ENCODE data around the gene DGKI.

The DGKI gene

DNA sequence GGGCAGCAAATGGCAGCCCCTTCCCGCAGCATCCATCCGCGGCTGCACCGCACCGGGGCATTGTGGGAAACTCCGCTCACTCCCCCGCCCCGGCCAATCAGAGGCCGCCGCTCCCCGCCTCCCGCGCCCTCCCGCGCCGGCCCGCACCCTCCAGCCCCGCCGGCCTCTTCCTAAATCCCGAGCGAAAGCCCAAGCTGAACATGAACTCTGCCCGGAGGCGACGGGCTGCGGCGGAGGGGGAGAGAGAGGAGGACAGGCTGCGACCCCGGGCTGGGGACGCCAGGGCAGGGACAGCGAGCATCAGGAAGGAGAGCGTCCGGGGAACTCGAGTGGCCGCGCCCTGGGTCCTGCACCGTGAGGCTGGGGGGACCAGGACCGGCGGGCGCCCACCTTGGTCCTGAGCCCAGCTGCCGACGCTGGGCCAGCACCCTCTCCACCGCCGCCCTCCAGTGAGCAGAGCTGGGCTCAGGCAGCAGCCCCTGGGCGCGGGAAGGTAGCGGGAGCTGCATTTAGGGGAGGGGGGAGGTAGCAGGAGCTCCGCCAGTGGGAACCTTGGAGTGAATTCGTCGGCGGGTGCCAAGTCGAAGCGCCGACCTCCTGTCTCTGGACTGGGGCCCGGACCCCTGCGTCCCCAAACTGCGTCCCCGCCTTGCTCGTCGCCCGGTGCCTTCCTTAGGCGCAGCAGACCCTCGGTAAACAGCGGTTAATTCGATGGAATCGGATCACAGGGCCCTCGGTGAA is at the start of gene DGKI:
TSS of gene DGKI (minus strand) at position 148 of the 741 bp plus-strand sequence.
- DNase-seq, result peak; percentile 49

DNA sequence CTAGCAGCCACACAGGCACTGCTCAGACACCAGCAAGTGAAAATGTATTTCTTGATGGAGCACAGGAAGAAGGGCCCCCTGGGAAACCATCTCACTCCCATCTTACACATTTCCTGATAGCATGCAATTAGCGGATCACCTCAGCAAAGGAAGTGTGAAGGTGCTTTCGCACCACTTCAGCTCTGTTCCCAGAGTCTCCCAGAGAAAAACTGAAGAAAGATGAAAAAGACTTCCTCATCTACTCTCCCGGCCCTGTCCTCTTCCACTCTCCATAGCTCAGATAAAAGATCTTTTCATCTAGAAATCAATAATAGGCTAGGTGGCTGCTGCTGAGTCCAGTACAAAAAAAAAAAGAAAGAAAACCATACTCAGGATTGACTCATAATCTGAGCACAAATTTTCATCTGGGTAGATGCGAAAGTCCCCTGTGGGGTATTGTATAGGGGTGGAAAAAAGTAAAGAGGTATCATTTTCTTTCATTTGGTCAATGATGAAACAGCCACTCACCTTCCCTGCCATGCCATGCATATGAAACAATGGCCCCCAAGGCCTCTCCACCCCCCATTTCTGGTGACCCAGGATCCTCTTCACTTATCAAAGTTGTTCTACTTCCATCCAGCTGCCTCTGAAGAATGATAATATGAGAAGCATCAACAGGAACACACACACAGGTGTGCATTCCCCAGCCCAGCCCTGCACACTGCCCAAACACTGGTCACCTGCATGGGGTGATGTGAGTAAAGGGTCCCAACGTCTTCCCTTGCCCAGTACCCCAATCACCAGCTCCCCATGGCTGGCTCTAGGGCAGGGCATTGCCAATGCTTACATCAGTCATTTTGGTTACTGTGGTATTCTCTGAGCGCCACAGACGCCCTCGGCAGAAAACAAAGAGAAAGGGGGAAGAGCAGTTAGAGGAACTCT is 48.8 kb upstream of the DGKI start:
- DNase-seq, result no peak

DNA sequence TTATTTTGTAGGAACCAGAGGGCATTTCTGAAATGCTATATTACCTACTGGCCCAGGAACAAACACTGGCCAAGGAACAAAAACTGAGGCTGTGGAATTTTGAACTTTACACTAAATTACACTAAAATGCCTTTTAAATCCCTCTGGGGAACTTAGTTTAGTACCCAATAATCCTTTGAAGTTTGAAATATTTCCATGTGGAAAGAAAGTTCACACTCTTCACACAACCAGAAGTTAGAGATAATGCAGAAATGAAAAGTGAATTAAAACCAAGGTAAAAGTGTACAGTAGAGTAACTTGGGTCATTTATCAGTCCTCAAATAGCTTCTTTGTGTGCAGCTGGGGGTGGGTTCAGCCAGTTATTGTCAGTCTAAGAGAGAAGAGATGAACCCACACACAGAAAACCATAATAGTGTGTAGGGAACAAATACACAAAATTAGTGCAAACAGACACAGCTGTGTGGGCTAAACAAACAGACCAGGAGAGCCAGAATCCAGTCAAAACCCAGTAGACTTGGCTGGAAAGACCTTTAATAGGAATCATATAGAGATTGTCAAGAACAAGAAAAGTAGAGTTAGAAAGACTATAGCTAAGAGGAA is 46.5 kb upstream of the DGKI start:
- no peak for DNase-seq

DNA sequence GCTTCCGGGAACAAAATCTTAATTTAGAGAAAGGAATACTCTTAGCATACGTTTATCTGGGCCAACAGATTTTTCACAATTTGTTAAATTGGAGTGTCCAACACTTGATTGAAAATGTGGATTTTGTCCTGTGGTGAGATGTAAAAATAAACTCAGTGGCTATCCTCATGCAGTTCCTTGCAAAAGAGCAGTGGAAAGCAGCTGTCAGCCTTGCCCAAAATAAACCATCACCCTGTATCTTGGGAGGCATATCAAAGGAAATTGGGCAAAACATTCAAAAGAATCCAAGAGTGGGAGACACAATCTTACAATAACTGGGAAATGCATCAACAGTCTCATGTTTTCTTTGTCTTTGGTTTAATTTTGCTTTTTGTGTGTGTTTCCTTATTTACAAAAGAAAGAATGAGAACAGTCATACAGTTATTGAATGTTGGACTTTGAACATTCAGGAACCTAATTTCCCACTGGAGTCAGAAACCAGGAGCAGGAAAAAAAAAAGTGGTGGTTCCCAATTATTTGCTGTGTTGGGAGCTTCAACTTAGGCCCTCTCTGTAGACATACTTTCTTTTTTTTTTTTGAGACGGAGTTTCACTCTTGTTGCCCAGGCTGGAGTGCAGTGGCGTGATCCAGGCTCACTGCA is 44.4 kb upstream of the DGKI start:
- DNase-seq, result no peak

DNA sequence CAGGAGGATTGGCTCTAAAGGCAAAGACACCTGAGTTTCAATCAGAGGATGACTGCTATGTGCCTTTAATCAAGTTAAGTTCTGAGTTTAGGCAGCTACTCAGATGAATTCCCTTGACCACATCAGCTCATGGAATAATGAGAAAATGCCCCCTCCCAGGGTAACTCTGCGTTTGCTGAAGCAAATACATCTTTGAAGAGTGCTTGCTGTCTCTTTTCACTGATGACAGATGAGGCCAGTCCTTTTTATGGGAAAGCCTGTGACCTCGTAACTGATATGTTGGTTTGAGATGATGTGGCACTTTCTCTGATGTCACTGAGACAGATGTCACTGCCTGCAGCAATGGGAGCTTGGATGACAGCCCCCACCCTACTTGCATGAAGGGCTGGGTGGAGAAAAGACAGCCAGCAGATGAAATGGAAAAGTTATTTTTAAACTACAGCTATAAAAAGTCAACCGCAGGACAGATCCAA is 43.7 kb upstream of the DGKI start:
- DNase-seq, result no peak

DNA sequence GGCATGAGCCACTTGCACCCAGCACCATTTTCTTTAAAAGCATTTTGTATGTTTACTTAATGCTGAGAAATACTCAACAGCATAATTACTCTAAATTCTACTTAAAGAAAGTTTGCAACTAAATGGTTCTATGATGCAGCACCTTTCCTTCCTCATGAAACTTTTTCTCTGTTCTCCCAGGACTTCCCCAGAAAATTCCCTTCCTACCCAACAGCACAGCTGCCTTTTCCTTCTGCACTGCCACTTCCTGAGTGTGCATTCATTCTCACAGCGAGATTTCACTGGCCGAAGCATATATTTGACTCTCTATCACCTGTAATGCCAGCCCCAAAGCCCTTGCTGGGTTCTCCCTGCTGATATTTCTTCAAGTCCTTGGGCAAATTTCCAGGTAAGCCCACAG is 41.5 kb upstream of the DGKI start:
- no peak for DNase-seq

DNA sequence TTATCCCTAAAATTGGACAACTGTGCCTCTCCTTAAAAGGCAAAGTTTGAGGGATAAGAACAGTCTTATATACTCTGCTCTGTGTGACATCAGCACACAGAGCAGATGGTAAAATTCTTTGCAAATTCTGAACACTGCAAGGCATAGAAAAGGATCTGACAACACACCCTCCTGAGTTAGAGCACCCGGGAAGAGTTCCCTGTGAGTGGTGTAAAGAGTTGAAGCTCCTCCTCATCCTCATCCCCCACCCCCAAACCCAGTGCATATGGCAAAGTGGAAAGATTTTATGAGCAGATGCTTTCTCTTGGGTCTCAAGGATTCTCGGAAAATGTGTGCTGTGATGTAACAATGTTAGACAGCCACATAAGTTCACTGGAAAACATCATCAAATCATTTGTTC is 40.0 kb upstream of the DGKI start:
- no peak for DNase-seq

DNA sequence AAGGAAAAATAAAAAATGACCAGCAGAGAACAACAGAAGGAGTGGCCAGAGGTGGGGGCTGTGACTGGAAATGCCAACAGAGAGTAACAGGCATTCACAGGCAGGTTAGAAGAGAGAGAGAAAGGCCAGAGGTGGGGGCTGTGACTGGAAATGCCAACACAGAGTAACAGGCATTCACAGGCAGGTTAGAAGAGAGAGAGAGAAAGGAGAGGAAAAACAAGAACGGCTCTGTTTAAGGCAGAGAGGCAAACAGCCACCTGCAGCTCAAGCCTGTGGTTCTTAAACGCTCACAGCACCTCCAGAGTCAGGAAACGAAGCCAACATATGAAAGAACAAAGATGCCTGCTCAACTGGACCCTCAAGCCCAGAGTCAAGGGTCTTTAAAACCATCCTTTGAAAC is 39.5 kb upstream of the DGKI start:
- no peak for DNase-seq

DNA sequence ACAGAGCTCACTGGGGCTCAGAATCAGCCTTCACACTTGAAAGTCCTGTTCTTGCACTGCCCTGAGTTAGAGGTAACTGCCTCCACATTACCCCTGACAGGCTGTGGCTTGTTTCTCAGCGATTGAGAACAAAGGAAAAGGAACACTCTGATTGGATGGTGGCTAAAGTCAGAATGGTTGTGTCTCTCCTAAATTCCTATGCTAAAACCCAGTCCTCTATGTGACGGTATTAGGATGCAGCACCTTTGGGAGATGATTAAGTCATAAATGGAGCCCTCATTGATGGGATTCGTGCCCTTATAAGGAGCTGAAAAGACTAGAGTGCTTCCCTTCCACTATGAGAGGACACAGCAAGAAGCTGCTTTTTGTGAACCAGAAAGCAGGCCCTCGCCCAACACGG is 38.9 kb upstream of the DGKI start:
- no peak for DNase-seq

DNA sequence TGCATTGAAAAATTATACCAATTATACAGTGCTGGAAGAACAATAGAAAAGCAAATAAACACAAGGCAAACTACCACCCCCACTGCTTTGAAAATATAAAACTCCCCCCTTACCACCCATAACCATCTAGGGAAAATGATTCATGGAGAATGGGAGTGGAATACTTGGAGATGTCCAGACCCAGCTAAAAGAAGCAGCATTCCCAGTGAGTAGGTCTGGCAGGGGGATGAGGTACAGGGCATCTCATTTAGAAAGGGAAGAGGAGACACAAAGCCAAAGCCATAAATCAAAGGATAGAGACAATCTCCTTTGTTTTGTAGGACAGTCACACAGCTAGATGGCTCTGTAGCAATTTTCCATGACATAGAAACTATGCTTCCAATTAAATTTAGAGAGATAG is 36.0 kb upstream of the DGKI start:
- DNase-seq, result no peak

DNA sequence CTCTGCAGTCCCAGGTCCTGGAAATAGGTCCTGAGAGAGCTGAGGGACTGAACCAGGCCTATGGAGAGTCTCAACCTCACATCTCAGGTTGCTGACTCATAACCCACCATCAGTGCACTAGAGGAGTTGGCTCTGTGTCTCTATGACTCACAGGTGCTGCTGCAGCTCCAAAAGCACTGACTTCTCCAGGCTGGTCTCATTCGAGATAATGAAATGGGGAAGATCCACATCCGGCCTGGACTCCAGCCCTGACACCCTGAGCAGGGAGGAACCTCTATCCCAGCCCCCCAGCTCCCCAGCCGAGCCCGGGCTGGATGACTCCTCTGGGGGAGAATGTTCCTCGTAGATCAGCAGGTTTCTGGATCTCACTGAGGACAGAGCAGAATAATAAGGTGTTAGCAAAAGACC is 35.5 kb upstream of the DGKI start:
- DNase-seq, result no peak

DNA sequence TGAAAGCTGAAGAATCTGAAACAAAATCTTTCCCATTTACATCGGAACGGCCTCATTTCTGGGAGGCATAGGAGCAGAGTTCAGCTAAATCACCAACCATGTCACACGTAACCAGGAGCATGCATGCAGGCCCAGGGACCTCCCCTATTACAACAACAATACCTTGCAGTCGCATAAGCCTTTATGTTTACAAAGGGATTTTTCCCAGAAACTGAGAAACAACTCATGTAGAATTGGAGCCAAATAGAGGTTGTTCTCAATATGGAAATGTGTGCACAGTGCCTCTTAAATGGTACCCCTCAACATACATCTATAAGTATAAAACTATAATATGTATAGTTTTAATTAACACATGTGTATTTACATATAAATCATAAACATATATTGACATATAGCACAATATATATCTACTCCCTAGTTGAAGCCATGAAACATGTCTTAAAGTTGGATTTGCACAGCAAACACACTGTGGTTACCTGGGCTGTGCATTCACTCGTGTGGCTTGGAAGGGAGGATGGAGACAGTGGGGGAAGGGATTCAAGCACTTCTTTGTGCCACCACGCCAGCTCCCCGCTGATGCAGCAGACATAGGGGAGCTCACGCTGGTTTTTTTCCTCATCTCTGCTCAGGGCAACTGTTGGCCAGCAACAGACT is 35.0 kb upstream of the DGKI start:
- DNase-seq, result no peak

DNA sequence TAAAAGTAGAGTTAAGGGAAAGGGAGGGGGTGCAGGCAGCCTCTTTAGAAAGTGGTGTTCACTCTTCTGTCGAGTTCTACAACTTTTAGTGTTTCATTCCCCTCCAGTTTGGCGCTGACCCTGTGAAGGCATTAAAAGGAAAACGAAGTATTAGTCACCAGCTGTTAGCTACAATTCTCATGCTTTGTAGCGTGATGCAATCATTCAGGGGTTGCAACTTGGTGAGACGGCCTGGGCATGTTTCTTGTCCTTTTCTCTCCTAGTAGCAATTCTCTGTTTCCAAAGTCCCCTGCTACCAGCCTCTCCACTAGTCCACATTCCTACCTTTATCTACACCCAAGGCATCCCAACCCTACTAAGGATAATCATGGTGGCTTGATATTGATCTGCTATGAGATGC is 33.7 kb upstream of the DGKI start:
- no peak for DNase-seq

DNA sequence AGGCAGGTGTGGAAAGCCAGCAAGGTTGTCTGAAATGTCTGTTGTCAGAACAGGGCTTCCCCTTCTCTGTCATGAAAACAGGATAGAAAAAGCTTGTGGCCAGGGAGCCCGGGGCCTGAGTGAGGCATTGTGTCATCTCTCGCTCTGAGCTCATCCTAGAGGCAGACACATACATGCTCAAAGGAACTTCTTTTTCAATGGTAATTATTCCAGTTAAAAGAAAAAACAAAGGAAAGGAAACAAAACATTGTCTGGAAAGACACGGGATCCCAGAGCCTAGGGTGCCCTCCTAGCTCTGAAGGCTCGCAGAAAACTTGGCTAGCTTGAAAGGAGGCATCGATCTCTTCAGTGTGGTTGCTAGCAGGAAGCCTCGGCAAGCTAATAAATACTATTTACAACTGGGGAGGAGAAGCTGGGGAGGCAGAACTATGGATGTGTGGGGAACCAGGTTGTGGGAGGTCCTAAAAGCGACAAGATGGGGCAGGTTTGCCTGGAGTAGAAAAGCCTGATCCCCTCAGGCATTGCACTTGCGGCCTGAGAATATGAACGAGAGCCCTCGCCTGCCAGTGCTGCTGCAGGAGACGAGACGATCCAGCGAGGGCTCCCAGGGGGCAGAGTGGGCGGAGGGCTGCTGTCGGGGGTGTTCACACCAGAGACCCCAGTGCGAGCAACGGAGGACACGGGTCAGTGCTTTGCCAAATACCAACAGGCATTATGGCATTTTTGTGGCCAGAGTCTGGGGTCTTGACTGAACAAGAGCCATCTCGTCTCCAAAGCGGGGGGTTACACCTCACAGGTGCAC is 32.8 kb upstream of the DGKI start:
- no peak for DNase-seq

DNA sequence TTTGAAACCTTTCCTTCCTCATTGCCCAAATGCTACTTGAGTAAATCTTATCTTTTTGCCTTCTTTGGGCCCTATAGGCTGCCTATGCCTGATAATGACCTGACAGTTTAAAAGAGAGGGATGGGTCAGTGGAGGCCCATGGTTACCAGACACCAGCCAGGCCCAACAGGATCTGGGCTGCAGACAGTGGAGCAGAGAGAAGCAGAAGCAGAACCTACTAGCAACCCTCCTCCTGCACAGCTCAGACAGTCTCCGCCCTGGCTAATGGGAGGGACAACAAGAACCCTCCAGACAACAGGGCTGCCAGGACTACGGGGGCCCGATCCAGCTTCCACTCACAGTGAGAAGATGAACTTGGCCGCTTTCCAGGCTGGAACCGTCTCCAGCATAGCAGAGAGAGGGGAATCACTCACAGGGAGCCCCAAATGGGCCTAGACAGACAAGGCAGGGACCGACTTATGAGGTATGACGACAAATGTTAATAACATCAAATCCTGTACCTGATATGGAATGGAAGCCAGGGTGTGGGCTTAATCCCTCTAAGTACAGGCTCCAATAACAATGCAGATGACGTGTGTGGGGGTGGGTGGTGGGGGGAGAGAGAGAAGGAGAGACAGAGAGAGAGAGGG is 31.7 kb upstream of the DGKI start:
- DNase-seq, result peak; percentile 56

DNA sequence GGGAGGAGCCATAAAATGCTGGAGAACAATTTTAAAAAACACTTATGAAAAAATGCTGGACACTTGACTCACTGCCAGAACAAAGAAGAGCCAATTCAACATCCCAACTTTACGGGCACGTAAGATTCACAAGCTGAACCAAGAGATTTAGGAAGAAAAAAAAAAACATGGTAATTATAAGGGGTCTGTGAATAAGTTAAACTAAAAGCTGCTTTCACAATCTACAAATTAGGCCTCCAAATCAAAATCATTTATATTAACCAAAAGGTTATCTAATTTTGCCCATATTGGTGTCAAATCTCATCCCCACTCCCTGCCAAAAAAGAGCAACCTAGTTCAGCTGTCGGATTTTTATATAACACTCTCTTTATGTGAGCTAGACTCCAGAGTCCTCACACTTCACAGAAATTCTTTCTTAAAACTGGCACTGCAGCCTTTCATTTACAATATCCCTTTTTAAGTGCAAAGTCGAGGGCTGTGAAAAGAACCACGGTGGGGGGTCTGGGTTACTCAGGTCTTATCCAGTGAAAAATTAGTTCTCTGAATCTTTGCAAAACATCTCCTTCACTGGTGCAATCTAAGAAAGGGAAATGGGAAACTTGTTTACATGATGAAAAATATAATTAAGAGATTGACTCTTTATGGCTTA is 30.4 kb upstream of the DGKI start:
- DNase-seq, result no peak

DNA sequence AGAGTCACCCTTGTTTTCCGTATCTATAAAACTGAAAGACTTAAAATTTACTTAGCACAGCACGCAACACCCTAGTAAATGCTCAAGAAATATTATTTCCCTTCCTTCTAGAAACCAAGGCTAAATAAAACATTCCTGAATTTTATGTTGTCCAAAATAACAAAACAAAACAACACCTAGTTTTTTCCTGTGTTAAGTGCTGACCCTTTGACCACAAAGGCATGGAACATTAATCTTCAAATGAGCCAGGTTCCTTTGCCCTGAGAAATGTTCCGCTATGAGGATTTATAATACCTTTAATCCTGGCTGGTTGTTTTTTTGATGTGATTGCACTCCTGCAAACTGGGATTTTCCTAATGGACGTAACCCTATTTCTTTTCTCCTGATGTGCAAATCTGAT is 29.0 kb upstream of the DGKI start:
- DNase-seq, result no peak

DNA sequence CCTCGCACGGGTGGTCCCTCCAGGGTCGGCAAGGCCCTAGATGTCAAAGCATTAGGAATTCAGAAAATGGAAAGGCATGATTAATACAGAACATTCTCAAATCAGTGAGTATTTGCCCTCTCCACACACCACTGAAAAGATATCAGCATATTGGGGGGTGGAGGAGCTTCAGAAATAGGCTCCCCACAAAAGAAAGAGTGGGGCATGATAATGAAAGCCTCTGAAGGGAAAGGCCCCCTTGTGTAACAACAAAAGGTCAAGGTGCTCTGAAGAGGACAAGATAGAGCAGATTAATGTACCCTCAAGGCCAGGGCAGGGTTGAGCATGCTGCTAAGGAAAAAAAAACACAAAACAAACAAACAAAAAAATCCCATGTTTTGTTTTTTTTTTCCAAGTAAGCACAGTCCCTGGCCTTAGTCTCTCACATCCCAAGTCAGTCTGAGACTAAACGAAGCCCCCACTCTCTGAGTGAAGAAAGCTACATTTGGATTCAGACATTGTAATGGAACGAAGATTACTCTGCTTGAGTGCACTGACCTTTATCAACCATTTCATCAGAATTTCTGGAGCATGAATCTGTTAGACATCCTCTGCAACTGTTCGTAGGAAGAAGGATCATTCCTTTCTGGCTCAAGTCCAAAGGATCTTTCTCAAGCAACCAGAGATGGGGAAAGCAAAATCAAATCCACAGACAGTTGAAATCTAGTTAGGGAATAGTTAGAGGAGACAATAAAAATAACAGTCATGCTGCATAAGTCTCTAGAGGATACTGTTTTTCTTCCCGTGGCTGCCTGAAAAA is 27.4 kb upstream of the DGKI start:
- no peak for DNase-seq

DNA sequence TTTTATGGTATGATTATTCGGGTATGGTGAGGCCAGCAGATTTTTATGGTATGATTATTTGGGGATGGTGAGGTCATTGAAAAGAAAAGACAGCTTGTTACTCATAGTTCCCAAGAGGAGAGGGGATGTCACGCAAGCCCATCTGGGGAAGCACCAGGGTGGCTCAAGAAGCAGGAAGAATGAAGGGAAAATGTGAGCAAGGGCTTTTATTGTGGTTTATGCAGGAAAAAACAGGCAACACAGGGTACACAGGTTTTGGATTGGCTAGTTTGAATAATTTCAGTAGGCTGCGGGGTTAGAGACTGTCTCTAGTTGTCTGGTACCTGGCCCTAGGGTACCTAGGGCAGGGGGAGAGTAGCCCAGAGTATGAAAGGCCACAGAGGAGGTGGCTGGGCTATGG is 26.8 kb upstream of the DGKI start:
- DNase-seq, result no peak

Measured in NCI-H82 (cell line).